ENCODE data around the gene PROB1. TPM values are rescaled to one million over a fixed set of nuclear protein-coding genes. Genes with fewer than 3 reads are reported as not detected.
A peak's percentile ranks its signal among the peaks of the same experiment; 100 is the strongest.

The PROB1 gene
- total RNA-seq, 1 experiment from 2014 or later: 2.2 TPM

DNA sequence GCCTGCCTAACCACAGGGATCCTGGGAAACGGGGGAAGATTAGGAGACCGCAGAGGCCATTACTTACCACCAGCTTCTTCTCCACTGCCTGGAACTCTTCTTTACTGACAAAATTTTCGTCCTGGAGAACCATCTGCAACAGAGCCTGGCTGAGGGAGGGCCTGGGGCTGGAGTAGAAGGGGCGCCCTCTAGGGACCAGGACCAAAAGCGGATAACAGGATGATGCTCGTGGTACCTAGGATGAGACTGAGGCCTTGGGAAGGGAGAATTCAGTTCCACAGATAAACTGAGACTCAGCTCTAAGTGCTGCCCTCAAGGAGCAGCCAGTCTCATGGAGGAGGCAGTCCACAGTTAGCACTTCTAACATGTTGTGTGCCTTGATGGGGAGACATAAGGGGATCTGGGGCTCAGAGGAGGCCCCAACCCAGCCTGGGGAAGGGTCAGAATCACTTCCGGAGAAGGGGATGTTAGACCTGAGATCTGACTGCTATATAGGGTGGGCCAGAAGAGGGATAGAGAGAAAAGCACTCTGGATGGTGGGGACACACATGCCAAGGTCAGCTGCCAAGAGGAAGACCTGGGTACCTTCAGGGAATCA, 7.8 kb upstream of the PROB1 start:
- DNase-seq (peak; percentile 33), ATAC-seq (no peak)
- Histone ChIP-seq H3K27me3 (ENCODE audit: low read length) (no peaks in the 10 kb centered on the region), H3K36me3 (ENCODE audit: low read depth, low read length) (no peaks in the 10 kb centered on the region), H3F3A (ENCODE audit: low read length, unreplicated experiment) (no peaks in the 10 kb centered on the region), H2AFZ (ENCODE audit: low read length) (no peak overlapping the region), H3K4me3 (ENCODE audit: low read length) (no peak overlapping the region), H3K4me2 (ENCODE audit: low read length) (no peak overlapping the region), H3K9me3 (ENCODE audit: low read length) (no peaks in the 10 kb centered on the region), H3K79me2 (ENCODE audit: low read length) (no peaks in the 10 kb centered on the region), H3K27ac (ENCODE audit: low read length) (no peak overlapping the region), H4K20me1 (ENCODE audit: low read length) (no peaks in the 10 kb centered on the region), H3K4me1 (ENCODE audit: insufficient read depth, low read length) (peaks cover 10% of the 10 kb centered on the region), H3K9me2 (replicated peaks; ENCODE audit: low read length) (no peaks in the 10 kb centered on the region), H3K9ac (ENCODE audit: low read length) (no peak overlapping the region)
- POLR2A ChIA-PET (ENCODE audit: unreplicated experiment): no interaction called here
- TF ChIP-seq EZH2 (IDR thresholded peaks at IDR 0.05; ENCODE audit: low read length, unreplicated experiment): no peak
- TF ChIP-seq, protein P1, sequence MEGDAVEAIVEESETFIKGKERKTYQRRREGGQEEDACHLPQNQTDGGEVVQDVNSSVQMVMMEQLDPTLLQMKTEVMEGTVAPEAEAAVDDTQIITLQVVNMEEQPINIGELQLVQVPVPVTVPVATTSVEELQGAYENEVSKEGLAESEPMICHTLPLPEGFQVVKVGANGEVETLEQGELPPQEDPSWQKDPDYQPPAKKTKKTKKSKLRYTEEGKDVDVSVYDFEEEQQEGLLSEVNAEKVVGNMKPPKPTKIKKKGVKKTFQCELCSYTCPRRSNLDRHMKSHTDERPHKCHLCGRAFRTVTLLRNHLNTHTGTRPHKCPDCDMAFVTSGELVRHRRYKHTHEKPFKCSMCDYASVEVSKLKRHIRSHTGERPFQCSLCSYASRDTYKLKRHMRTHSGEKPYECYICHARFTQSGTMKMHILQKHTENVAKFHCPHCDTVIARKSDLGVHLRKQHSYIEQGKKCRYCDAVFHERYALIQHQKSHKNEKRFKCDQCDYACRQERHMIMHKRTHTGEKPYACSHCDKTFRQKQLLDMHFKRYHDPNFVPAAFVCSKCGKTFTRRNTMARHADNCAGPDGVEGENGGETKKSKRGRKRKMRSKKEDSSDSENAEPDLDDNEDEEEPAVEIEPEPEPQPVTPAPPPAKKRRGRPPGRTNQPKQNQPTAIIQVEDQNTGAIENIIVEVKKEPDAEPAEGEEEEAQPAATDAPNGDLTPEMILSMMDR (conservative IDR thresholded peaks at IDR 0.05; ENCODE audit: low read depth, low read length): peak; percentile 67
- TF ChIP-seq EZH2phosphoT487 (IDR thresholded peaks at IDR 0.05; ENCODE audit: borderline replicate concordance, low read length): no peak
- CTCF ChIA-PET: interaction anchor here (0.6 kb wide), 2 partner anchors 47 to 147 kb away, joined by 3 read pairs; no protein-coding TSS in a partner anchor
- intact Hi-C loops (cut with micrococcal nuclease): no loop called here
- BruUV-seq (replicated peaks): no TSS peak

DNA sequence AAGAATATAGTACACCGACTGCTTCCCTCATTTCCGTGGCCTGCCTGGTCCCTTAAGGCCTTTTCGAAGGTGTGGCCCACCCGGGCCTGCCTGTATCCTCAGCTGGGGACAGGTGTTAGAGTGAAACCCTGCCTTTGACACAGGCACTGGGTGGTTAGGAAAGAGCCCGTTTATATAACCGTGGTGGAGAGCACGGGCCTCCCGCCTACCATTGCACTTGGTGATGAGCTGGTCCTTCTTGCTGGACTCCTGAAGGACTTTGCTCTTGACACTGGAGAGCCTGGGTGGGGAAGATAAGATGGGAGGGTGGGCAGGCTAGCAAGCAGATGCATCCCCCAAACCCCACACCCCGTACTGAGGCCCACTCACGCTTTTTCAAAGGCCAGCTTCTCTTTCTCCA, 6.6 kb upstream of the PROB1 start:
- no peaks in the 10 kb centered on the region for H3K9me2 ChIP-seq (replicated peaks; ENCODE audit: low read length)
- no peaks in the 10 kb centered on the region for H3K27me3 ChIP-seq (ENCODE audit: low read length)
- H3K79me2 ChIP-seq (ENCODE audit: low read length): no peaks in the 10 kb centered on the region
- H2AFZ ChIP-seq (ENCODE audit: low read length): no peak overlapping the region
- peaks cover 10% of the 10 kb centered on the region for H3K4me1 ChIP-seq (ENCODE audit: insufficient read depth, low read length)
- ChIA-PET CTCF (no interaction called here), POLR2A (ENCODE audit: unreplicated experiment) (interaction anchor here (0.6 kb wide), 1 partner anchor 15 kb away, joined by 3 read pairs; no protein-coding TSS in a partner anchor)
- no peaks in the 10 kb centered on the region for H4K20me1 ChIP-seq (ENCODE audit: low read length)
- H3K36me3 ChIP-seq (ENCODE audit: low read depth, low read length): no peaks in the 10 kb centered on the region
- no peak for ATAC-seq
- H3K4me2 ChIP-seq (ENCODE audit: low read length): no peak overlapping the region
- TF ChIP-seq EZH2 (IDR thresholded peaks at IDR 0.05; ENCODE audit: low read length, unreplicated experiment) (no peak), EZH2phosphoT487 (IDR thresholded peaks at IDR 0.05; ENCODE audit: borderline replicate concordance, low read length) (no peak)
- TF ChIP-seq, protein P1 (conservative IDR thresholded peaks at IDR 0.05; ENCODE audit: low read depth, low read length): no peak
- H3F3A ChIP-seq (ENCODE audit: low read length, unreplicated experiment): no peaks in the 10 kb centered on the region
- no peak overlapping the region for H3K27ac ChIP-seq (ENCODE audit: low read length)
- BruUV-seq (replicated peaks): no TSS peak
- H3K9me3 ChIP-seq (ENCODE audit: low read length): no peaks in the 10 kb centered on the region
- no peak overlapping the region for H3K4me3 ChIP-seq (ENCODE audit: low read length)
- intact Hi-C loops (cut with micrococcal nuclease): no loop called here
- no peak overlapping the region for H3K9ac ChIP-seq (ENCODE audit: low read length)
- no peak for DNase-seq

DNA sequence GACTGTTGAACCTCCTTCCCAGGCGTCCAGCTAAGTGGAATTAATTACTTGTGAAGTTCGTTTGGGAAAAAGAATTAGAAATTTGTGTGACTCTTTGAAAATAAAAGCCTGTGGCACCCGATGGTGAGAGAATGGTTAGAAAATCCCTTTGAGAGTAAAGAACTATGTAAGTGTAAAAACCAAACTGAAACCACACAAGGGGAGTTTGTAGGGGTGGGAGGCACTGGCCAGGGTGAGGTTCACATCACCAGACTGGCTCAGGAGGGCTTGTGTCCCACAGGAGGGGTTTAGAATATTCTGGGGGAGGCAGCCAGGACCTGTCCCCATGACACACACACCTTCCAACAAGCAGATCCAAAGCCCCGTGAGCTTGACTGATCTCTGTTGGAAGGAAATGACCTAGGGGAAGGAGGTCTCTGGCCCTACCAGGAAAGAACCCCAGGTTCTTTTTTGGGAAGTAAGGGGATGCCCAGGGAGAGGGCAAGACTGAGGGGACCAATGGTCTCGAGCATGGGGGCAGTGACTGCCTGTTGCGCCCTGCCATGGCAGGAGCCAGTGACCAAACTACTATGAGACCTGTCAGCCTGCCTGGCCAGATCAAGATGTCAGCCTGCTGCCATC, 4.7 kb upstream of the PROB1 start:
- Histone ChIP-seq H3K27ac (ENCODE audit: low read length) (no peak overlapping the region), H3K79me2 (ENCODE audit: low read length) (no peaks in the 10 kb centered on the region), H3K4me2 (ENCODE audit: low read length) (no peak overlapping the region), H3K4me3 (ENCODE audit: low read length) (no peak overlapping the region), H3F3A (ENCODE audit: low read length, unreplicated experiment) (no peaks in the 10 kb centered on the region), H3K4me1 (ENCODE audit: insufficient read depth, low read length) (peaks cover 10% of the 10 kb centered on the region), H3K9me2 (replicated peaks; ENCODE audit: low read length) (no peaks in the 10 kb centered on the region), H3K36me3 (ENCODE audit: low read depth, low read length) (no peaks in the 10 kb centered on the region), H3K9me3 (ENCODE audit: low read length) (no peaks in the 10 kb centered on the region), H4K20me1 (ENCODE audit: low read length) (no peaks in the 10 kb centered on the region), H3K9ac (ENCODE audit: low read length) (no peak overlapping the region), H3K27me3 (ENCODE audit: low read length) (no peaks in the 10 kb centered on the region), H2AFZ (ENCODE audit: low read length) (no peak overlapping the region)
- DNase-seq (no peak), ATAC-seq (no peak)
- CTCF ChIA-PET: no interaction called here
- POLR2A ChIA-PET (ENCODE audit: unreplicated experiment): interaction anchor here (0.6 kb wide), 1 partner anchor 230 kb away, joined by 3 read pairs; no protein-coding TSS in a partner anchor
- BruUV-seq (replicated peaks): no TSS peak
- TF ChIP-seq, protein P1 (conservative IDR thresholded peaks at IDR 0.05; ENCODE audit: low read depth, low read length): no peak
- TF ChIP-seq EZH2 (IDR thresholded peaks at IDR 0.05; ENCODE audit: low read length, unreplicated experiment) (no peak), EZH2phosphoT487 (IDR thresholded peaks at IDR 0.05; ENCODE audit: borderline replicate concordance, low read length) (no peak)
- intact Hi-C loops (cut with micrococcal nuclease): no loop called here
